HG03558 (cell line): ENCODE results near the gene CLEC11A.
"Not testable (repeated sequence)": the region's sequence is repeated elsewhere in the genome, so short reads cannot be mapped to it uniquely, and the experiment has no call there.

Source experiments
- ATAC-seq: cut with Tn5 transposase; IDR thresholded peaks from one replicate; pipeline ENCODE4 v1.9.1; 2021; ENCODE audit warnings: moderate number of reproducible peaks; ENCODE audit not compliant: unreplicated experiment; ENCODE audit errors: extremely low read depth

The CLEC11A gene

GRCh38 chr19:50753879-50754278, 30.7 kb downstream of the CLEC11A start:
- no peak for ATAC-seq

GRCh38 chr19:50756244-50756643, 33.1 kb downstream of the CLEC11A start:
- not testable (repeated sequence) for ATAC-seq

GRCh38 chr19:50757624-50758023, 34.5 kb downstream of the CLEC11A start:
- ATAC-seq = not testable (repeated sequence)

- ATAC-seq = not testable (repeated sequence)
Observed at GRCh38 chr19:50759076-50759475, 35.9 kb downstream of the CLEC11A start.

- ATAC-seq = no peak
Observed at GRCh38 chr19:50759886-50760285, 36.7 kb downstream of the CLEC11A start.

GRCh38 chr19:50761501-50761900, 38.3 kb downstream of the CLEC11A start:
- ATAC-seq = not testable (repeated sequence)

- ATAC-seq = not testable (repeated sequence)
Observed at GRCh38 chr19:50763521-50763920, 40.4 kb downstream of the CLEC11A start.

GRCh38 chr19:50764409-50764808, 41.2 kb downstream of the CLEC11A start:
- ATAC-seq = no peak

GRCh38 chr19:50766746-50767145, 43.6 kb downstream of the CLEC11A start:
- not testable (repeated sequence) for ATAC-seq

GRCh38 chr19:50767263-50767662, 44.1 kb downstream of the CLEC11A start:
- not testable (repeated sequence) for ATAC-seq

- no peak for ATAC-seq
Observed at GRCh38 chr19:50768277-50768676, 45.1 kb downstream of the CLEC11A start.

- not testable (repeated sequence) for ATAC-seq
Observed at GRCh38 chr19:50770164-50770563, 47.0 kb downstream of the CLEC11A start, which contains the start of gene GPR32. Gene GPR32, plus strand, starts transcription at chr19:50770464. Its CDS starts 137 bp downstream, at chr19:50770601.

- no peak for ATAC-seq
Observed at GRCh38 chr19:50770888-50771287, 47.7 kb downstream of the CLEC11A start.

- no peak for ATAC-seq
Observed at GRCh38 chr19:50772476-50772875, 49.3 kb downstream of the CLEC11A start.

- ATAC-seq = not testable (repeated sequence)
Observed at GRCh38 chr19:50772912-50773311, 49.7 kb downstream of the CLEC11A start.

GRCh38 chr19:50773454-50773853, 50.3 kb downstream of the CLEC11A start:
- not testable (repeated sequence) for ATAC-seq
